ENCODE measurements around the gene CATSPERD. TPM values are rescaled to one million over a fixed set of nuclear protein-coding genes. Genes with fewer than 3 reads are reported as not detected.
A peak's percentile ranks its signal among the peaks of the same experiment; 100 is the strongest.

The CATSPERD gene
- total and polyA plus RNA-seq, 9 of the 15 experiments (the other 6 are each of a cell fraction or from before 2014, with no cell fraction given): not detected

DNA sequence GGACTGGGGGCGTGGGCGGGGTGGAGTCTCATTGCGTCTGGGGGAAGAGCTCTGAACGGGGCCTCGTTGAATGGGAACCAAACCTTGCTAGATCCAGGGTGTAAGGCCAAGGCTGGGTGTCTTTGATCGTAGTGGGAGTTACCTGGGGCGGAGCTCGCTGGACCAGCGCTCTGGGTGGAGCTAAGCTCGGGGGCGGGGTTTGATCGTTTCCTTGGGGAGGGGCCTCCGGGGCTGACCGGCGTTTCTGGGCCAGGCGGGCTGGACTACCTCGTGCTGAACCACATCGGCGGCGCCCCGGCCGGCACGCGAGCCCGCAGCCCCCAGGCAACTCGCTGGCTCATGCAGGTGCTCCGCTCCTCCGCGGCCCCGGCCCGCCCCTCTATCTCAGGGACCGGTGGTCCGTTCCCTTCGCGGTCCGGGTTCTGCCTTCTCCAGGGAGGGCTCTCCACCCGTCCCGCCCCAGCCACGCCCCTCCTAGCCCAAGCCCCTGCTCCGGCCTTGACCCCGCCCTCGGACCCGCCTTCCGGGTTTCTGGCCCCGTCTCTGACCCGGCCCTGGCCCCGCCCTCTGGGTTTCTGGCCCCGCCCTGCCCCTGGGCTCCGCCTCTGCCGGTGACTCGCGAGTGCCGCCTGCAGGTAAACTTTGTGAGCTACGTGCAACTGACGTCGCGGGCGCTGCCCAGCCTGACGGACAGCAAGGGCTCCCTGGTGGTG is 33.6 kb upstream of the CATSPERD start (continued):
- TF ChIP-seq, protein P1, sequence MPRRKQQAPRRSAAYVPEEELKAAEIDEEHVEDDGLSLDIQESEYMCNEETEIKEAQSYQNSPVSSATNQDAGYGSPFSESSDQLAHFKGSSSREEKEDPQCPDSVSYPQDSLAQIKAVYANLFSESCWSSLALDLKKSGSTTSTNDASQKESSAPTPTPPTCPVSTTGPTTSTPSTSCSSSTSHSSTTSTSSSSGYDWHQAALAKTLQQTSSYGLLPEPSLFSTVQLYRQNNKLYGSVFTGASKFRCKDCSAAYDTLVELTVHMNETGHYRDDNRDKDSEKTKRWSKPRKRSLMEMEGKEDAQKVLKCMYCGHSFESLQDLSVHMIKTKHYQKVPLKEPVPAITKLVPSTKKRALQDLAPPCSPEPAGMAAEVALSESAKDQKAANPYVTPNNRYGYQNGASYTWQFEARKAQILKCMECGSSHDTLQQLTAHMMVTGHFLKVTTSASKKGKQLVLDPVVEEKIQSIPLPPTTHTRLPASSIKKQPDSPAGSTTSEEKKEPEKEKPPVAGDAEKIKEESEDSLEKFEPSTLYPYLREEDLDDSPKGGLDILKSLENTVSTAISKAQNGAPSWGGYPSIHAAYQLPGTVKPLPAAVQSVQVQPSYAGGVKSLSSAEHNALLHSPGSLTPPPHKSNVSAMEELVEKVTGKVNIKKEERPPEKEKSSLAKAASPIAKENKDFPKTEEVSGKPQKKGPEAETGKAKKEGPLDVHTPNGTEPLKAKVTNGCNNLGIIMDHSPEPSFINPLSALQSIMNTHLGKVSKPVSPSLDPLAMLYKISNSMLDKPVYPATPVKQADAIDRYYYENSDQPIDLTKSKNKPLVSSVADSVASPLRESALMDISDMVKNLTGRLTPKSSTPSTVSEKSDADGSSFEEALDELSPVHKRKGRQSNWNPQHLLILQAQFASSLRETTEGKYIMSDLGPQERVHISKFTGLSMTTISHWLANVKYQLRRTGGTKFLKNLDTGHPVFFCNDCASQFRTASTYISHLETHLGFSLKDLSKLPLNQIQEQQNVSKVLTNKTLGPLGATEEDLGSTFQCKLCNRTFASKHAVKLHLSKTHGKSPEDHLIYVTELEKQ (CRISPR knock-in tag; IDR thresholded peaks at IDR 0.05): no peak
- TF ChIP-seq SNRNP70 (optimal IDR thresholded peaks at IDR 0.05; ENCODE audit: low read depth, low read length) (no peak), TCF3 (CRISPR knock-in tag; IDR thresholded peaks at IDR 0.05) (peak; percentile 23; the same call in 1 of the 2 replicates), ELF1 (tag; IDR thresholded peaks at IDR 0.05) (peak; percentile 86), EZH2 (IDR thresholded peaks at IDR 0.05; ENCODE audit: borderline replicate concordance, low read depth, low read length) (no peak), POLR2A (conservative IDR thresholded peaks at IDR 0.05) (peak; percentile 80), ZNF316 (IDR thresholded peaks at IDR 0.05) (no peak), NR2C2 (CRISPR knock-in tag; IDR thresholded peaks at IDR 0.05) (no peak; the same call in 1 of the 2 replicates), NR2C2 (tag; IDR thresholded peaks at IDR 0.05) (peak; percentile 14; the same call in 1 of the 2 replicates), ETV1 (tag; conservative IDR thresholded peaks at IDR 0.05; ENCODE audit: low read depth) (no peak), TAF9B (IDR thresholded peaks at IDR 0.05; ENCODE audit: partially characterized antibody) (no peak), ZNF764 (CRISPR knock-in tag; IDR thresholded peaks at IDR 0.05; ENCODE audit: low read depth) (no peak)
- TF ChIP-seq, protein P2, sequence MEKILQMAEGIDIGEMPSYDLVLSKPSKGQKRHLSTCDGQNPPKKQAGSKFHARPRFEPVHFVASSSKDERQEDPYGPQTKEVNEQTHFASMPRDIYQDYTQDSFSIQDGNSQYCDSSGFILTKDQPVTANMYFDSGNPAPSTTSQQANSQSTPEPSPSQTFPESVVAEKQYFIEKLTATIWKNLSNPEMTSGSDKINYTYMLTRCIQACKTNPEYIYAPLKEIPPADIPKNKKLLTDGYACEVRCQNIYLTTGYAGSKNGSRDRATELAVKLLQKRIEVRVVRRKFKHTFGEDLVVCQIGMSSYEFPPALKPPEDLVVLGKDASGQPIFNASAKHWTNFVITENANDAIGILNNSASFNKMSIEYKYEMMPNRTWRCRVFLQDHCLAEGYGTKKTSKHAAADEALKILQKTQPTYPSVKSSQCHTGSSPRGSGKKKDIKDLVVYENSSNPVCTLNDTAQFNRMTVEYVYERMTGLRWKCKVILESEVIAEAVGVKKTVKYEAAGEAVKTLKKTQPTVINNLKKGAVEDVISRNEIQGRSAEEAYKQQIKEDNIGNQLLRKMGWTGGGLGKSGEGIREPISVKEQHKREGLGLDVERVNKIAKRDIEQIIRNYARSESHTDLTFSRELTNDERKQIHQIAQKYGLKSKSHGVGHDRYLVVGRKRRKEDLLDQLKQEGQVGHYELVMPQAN (IDR thresholded peaks at IDR 0.05; ENCODE audit: borderline replicate concordance): peak; percentile 95; the same call in 1 of the 2 replicates
- TF ChIP-seq, protein P3, sequence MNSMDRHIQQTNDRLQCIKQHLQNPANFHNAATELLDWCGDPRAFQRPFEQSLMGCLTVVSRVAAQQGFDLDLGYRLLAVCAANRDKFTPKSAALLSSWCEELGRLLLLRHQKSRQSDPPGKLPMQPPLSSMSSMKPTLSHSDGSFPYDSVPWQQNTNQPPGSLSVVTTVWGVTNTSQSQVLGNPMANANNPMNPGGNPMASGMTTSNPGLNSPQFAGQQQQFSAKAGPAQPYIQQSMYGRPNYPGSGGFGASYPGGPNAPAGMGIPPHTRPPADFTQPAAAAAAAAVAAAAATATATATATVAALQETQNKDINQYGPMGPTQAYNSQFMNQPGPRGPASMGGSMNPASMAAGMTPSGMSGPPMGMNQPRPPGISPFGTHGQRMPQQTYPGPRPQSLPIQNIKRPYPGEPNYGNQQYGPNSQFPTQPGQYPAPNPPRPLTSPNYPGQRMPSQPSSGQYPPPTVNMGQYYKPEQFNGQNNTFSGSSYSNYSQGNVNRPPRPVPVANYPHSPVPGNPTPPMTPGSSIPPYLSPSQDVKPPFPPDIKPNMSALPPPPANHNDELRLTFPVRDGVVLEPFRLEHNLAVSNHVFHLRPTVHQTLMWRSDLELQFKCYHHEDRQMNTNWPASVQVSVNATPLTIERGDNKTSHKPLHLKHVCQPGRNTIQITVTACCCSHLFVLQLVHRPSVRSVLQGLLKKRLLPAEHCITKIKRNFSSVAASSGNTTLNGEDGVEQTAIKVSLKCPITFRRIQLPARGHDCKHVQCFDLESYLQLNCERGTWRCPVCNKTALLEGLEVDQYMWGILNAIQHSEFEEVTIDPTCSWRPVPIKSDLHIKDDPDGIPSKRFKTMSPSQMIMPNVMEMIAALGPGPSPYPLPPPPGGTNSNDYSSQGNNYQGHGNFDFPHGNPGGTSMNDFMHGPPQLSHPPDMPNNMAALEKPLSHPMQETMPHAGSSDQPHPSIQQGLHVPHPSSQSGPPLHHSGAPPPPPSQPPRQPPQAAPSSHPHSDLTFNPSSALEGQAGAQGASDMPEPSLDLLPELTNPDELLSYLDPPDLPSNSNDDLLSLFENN (IDR thresholded peaks at IDR 0.05; ENCODE audit: low read depth in 2 of 2, low read length in 2 of 2): no peak
- TF ChIP-seq, protein P4, sequence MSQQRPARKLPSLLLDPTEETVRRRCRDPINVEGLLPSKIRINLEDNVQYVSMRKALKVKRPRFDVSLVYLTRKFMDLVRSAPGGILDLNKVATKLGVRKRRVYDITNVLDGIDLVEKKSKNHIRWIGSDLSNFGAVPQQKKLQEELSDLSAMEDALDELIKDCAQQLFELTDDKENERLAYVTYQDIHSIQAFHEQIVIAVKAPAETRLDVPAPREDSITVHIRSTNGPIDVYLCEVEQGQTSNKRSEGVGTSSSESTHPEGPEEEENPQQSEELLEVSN (IDR thresholded peaks at IDR 0.05; ENCODE audit: borderline replicate concordance in 1 of 2, extremely low read depth in 1 of 2, insufficient read depth in 1 of 2, insufficient read length in 1 of 2, low read depth in 1 of 2, low read length in 1 of 2, poor library complexity in 1 of 2, severe bottlenecking in 1 of 2): peak; percentile 25 to 89

Measured in K562 (cell line).